ENCODE data around the gene FANCI.

DNA sequence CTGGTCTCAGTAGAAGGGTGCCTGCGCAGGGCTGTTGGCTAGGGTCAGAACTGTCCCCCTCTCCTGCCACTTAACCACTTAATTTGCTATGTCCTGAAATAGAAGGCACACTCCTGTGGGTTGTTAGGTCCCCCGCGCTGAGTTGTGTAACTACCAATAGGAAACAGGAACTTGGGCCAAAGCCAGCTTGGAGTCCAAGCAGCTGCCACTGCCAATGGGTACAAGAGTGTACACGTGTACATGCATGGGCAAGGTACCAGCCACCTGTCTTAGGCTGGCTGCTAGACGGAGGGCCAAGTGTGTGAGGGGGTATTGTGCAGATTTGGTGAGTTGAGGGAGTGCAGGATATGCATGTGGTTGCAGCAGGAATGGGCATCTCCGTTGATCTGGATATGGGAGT, 120.6 kb downstream of the FANCI start:
- TF ChIP-seq, protein P1, sequence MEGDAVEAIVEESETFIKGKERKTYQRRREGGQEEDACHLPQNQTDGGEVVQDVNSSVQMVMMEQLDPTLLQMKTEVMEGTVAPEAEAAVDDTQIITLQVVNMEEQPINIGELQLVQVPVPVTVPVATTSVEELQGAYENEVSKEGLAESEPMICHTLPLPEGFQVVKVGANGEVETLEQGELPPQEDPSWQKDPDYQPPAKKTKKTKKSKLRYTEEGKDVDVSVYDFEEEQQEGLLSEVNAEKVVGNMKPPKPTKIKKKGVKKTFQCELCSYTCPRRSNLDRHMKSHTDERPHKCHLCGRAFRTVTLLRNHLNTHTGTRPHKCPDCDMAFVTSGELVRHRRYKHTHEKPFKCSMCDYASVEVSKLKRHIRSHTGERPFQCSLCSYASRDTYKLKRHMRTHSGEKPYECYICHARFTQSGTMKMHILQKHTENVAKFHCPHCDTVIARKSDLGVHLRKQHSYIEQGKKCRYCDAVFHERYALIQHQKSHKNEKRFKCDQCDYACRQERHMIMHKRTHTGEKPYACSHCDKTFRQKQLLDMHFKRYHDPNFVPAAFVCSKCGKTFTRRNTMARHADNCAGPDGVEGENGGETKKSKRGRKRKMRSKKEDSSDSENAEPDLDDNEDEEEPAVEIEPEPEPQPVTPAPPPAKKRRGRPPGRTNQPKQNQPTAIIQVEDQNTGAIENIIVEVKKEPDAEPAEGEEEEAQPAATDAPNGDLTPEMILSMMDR (IDR thresholded peaks at IDR 0.05; ENCODE audit: borderline replicate concordance, extremely low read depth, low read length, poor library complexity, severe bottlenecking), result no peak
- TF ChIP-seq EZH2 (IDR thresholded peaks at IDR 0.05; ENCODE audit: borderline replicate concordance, low read depth, low read length, severe bottlenecking), result no peak

All from DND-41 (cell line).